Sigmoid colon (tissue), 4 donors: Measurements from ENCODE around the gene CR2.

Experiments
- EP300 ChIP-seq, 4 donors: sonication (generic); formaldehyde crosslinking; IDR thresholded peaks; one replicate each; pipeline ENCODE4 v1.6.1; 2017; ENCODE audit warnings: antibody characterized with exemption in 4 of 4
- POLR2A ChIP-seq, 2 donors: fragments of 450-650 bp; IDR thresholded peaks; one replicate each; pipeline ENCODE4 v1.6.1; 2016; ENCODE audit warnings: antibody characterized with exemption in 2 of 2, mild to moderate bottlenecking in 2 of 2, moderate library complexity in 2 of 2
- POLR2AphosphoS5 ChIP-seq, 4 donors: sonication (generic); formaldehyde crosslinking; IDR thresholded peaks; one replicate each; pipeline ENCODE4 v1.6.1; 2017; ENCODE audit warnings: antibody characterized with exemption in 4 of 4
- TF ChIP-seq, protein P1 (sequence below), 4 experiments: fragments of 450-650 bp in 3 of 4; fragments of 200-600 bp in 1 of 4; IDR thresholded peaks; one replicate each; pipeline ENCODE4 v1.5.1; 2016 to 2019; ENCODE audit warnings: antibody characterized with exemption in 4 of 4, mild to moderate bottlenecking in 3 of 4, moderate library complexity in 2 of 4

DNA sequence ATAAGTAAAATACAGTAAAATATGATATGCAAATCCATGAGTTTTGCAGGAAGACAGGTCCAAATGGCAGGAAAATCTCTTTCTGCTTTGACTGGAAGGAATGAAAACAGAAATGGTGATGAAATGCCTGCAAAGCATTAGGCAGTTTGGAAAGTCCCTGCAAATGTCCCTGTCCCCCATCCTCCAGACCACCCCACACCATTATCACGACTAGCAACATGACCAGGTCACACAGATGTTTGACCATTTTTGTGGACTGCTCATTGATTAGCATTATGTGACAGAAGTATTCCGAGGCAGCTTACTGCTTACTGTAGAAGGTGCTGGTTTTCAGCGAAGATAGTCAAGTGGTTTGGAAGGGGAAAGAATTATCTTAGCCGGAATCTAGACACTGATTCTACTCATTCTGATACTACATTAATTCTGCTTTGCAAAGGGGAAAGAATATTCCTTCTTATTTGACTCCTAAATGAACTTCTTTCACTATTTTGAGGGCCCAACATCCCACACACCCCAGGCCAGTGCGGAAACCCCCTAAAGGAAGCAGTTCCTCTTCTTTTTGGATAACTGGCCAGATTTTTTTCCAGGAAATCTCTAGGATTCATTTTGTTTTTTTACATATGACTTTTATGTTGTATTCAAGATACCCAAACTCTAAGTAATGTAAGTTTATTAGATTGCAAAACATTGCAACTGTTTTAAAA lies 9.5 kb upstream of the CR2 start:
- TF ChIP-seq, protein P1, sequence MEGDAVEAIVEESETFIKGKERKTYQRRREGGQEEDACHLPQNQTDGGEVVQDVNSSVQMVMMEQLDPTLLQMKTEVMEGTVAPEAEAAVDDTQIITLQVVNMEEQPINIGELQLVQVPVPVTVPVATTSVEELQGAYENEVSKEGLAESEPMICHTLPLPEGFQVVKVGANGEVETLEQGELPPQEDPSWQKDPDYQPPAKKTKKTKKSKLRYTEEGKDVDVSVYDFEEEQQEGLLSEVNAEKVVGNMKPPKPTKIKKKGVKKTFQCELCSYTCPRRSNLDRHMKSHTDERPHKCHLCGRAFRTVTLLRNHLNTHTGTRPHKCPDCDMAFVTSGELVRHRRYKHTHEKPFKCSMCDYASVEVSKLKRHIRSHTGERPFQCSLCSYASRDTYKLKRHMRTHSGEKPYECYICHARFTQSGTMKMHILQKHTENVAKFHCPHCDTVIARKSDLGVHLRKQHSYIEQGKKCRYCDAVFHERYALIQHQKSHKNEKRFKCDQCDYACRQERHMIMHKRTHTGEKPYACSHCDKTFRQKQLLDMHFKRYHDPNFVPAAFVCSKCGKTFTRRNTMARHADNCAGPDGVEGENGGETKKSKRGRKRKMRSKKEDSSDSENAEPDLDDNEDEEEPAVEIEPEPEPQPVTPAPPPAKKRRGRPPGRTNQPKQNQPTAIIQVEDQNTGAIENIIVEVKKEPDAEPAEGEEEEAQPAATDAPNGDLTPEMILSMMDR (IDR thresholded peaks at IDR 0.05): no peak
- no peak for TF ChIP-seq POLR2A (IDR thresholded peaks at IDR 0.05)
- no peak for TF ChIP-seq POLR2AphosphoS5 (IDR thresholded peaks at IDR 0.05)
- TF ChIP-seq EP300 (IDR thresholded peaks at IDR 0.05): no peak
